Stimulated activated CD4-positive, alpha-beta T cell treated with anti-CD3 and anti-CD28 coated beads, Interleukin-4, amount 100 ng/mL, for 24 hours (primary cell): ENCODE measurements around the gene UBE2H.
"Not testable (repeated sequence)": the region's sequence is repeated elsewhere in the genome, so short reads cannot be mapped to it uniquely, and the experiment has no call there.

Experiments
- DNase-seq: peaks from one replicate; pipeline ENCODE4 v3.0.0-alpha.2; 2020

UBE2H gene

GRCh38 chr7:129804111-129804889, 148.5 kb downstream of the UBE2H start:
- DNase-seq = no peak

GRCh38 chr7:129803546-129804081, 149.1 kb downstream of the UBE2H start:
- DNase-seq = no peak

GRCh38 chr7:129801882-129802281, 150.9 kb downstream of the UBE2H start:
- DNase-seq = no peak

- DNase-seq = no peak
Measured at GRCh38 chr7:129800901-129801300, 151.9 kb downstream of the UBE2H start.

- DNase-seq = no peak
Measured at GRCh38 chr7:129799350-129799955, 153.3 kb downstream of the UBE2H start.

GRCh38 chr7:129798616-129799349, 154.0 kb downstream of the UBE2H start:
- no peak for DNase-seq

GRCh38 chr7:129797214-129797789, 155.5 kb downstream of the UBE2H start:
- no peak for DNase-seq

- DNase-seq = no peak
Measured at GRCh38 chr7:129796186-129796775, 156.5 kb downstream of the UBE2H start.

GRCh38 chr7:129794461-129794860, 158.3 kb downstream of the UBE2H start:
- not testable (repeated sequence) for DNase-seq

GRCh38 chr7:129793506-129794310, 159.1 kb downstream of the UBE2H start:
- no peak for DNase-seq

GRCh38 chr7:129792721-129793120, 160.0 kb downstream of the UBE2H start:
- DNase-seq = no peak

GRCh38 chr7:129790136-129790535, 162.6 kb downstream of the UBE2H start:
- DNase-seq = no peak

- no peak for DNase-seq
Measured at GRCh38 chr7:129789652-129790051, 163.1 kb downstream of the UBE2H start.

GRCh38 chr7:129789000-129789399, 163.8 kb downstream of the UBE2H start:
- DNase-seq = no peak

- DNase-seq = no peak
Measured at GRCh38 chr7:129786825-129787563, 165.8 kb downstream of the UBE2H start.

GRCh38 chr7:129785685-129786514, 166.9 kb downstream of the UBE2H start:
- no peak for DNase-seq

GRCh38 chr7:129784783-129785684, 167.7 kb downstream of the UBE2H start:
- no peak for DNase-seq

GRCh38 chr7:129784437-129784782, 168.3 kb downstream of the UBE2H start:
- no peak for DNase-seq

GRCh38 chr7:129783584-129783919, 169.2 kb downstream of the UBE2H start:
- no peak for DNase-seq
